Endometrium (tissue), 2 donors: ENCODE results near the gene ZNF284.

Source experiments
- FAIRE-seq: peaks from 2 replicates; lab custom pipeline; 2012; peaks lifted over from hg19 to GRCh38; lab: Jason Lieb, UNC
- donor health status: control.
- donor health status: control.

ZNF284 gene

DNA sequence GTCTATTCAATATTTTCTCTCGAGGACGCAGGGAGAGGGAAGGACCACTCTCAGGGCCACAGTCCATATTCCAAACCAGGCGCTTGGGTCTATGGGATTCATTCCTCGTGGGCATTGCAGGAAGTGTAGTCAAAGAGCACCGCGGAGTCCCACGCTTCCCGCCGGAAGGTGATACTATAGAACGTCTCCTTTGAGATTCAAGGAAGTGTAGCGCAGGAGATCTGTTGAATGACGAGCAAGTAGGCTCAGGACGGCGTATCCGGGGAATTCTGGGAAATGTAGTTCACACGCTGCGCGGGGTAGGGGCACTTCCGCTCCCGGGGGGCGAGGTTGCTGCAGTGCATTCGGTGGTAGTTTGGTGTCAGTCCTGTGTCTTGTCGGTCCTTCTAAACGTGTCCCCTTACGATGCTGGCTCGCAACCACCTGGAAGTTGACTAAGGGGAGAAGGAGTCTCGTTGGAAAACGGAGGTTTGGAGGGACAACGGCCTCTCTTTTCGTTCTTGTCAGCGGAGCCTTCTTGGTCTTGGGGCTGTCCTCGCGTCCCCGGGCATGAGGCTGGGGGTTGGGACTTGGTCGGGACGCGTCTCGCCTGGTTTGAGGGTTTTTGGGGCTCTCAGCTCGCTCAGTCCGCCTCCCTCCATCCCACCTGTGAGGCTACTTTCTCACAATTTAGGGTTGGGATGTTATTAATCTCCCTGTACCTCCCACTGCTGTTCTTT lies at the start of gene ZNF284:
Gene ZNF284 (plus strand): TSS at position 336 of the 719 bp plus-strand sequence. CDS start 4,231 bp downstream, outside the sequence.
- FAIRE-seq: peak; percentile 55

DNA sequence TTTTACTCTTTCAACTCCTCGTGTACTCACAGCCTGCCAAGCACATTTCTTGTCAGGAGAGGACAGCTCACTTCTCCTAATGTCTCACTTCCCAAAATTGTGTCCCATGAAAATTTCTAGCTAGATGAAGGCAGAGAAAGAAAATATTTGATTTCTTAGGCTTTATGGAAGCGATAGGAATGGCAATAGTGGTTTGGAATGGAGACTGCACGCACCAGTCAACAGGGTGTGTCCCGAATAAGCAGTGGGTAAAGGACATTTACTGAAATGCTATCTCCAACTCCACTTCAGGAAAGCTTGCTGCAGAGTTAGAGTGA lies 47.1 kb upstream of the ZNF284 start:
- FAIRE-seq: no peak

DNA sequence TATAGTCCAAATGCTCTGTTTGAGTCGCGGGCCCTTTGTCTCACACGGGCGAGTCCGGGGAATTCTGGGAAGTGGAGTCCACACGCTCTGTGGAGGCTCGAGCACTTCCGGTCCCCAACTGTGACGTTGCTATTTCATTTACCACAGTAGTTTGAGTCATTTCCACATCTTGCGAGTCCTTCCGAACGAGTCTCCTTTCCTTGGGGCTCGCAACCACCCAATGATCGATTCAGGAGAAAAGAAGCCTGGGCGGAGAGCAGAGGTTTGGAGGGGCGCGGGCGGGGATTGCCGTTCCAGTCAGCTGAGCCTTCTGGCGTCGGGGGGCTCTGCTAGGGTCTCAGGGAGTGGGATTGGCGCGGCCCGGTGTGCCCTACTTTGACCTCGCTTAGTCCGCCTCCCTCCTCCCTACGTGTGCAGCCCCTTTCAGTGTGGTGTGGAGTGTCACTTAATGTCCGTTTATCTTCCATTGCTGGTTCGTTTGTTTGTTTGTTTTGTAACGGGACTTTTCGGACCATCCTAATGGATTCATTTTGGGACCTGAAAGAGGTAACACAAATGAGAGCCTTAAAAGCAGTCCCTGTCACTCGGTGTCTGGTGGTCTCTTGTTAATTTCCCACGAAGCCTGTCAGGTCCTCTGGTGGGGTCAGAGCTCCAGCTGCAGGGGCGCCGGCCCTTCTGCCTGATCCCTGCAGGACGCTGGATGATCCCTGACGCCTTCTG lies 46.6 kb upstream of the ZNF284 start, which contains the start of gene ZNF222:
Gene ZNF222 (plus strand): TSS at position 163 of the 720 bp plus-strand sequence. CDS start 58 bp downstream, at position 221.
- FAIRE-seq: peak; percentile 63

GRCh38 chr19:44026622-44027021 lies 45.3 kb upstream of the ZNF284 start:
- no peak for FAIRE-seq

DNA sequence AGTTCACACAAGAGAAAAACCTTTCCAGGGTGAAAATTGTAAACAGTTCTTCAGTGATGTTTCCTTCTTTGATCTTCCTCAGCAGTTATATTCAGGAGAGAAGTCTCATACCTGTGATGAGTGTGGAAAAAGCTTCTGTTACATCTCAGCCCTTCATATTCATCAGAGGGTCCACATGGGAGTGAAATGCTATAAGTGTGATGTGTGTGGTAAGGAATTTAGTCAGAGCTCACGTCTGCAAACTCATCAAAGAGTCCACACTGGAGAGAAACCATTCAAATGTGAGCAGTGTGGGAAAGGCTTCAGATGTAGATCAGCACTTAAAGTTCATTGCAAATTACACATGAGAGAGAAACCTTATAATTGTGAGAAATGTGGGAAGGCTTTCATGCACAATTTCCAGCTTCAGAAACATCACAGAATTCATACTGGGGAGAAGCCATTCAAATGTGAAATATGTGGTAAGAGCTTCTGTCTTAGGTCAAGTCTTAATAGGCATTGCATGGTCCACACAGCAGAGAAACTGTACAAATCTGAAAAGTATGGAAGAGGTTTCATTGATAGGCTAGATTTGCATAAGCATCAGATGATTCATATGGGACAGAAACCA lies 39.9 kb upstream of the ZNF284 start:
- no peak for FAIRE-seq

- FAIRE-seq: no peak
These were observed 29.8 kb upstream of the ZNF284 start for GRCh38 chr19:44042147-44042546.

DNA sequence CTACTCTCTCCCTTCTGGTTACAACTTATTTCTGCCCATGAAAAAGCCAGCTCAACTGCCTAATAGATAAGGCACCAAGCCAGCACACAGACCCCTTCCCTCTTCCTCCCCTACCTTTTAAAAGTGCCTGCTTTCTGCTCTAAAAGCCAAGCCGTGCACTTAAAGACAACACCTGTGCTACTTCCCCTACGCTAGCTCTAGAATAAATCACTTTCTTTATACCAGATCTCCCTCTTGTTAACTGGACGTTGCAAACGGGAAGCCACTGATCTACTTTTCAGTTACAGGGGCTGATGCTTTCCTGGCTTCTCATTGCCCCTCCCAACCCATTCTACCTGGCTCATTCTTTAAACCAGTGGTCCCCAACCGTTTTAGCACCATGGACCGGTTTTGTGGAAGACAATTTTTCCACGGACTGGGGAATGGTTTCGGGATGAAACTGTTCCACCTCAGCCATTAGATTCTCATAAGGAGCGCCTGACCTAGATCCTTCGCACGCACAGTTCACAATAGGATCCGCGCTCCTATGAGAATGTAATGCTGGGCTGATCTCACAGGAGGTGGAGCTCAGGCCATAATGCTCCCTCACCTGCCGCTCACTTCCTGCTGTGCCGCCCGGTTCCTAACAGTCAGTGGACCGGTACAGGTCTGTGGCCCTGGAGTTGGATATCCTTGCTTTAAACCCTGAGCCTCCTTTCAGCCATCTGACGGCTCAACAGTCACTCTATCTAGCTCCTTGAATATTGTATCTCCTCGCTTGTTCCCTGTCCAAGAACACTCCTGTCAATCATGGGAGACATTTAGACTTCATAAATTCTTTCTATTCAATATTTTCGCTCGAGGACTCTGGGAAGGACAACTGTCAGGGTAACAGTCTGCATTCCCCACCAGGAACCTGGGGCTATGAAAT lies 21.0 kb upstream of the ZNF284 start:
- FAIRE-seq: no peak

- peak; percentile 95 for FAIRE-seq
These were observed 20.1 kb upstream of the ZNF284 start, which contains the start of gene ZNF223 for GRCh38 chr19:44051650-44052402. ZNF223 (plus strand) TSS chr19:44052036; CDS start chr19:44055177, 3,141 bp downstream.

DNA sequence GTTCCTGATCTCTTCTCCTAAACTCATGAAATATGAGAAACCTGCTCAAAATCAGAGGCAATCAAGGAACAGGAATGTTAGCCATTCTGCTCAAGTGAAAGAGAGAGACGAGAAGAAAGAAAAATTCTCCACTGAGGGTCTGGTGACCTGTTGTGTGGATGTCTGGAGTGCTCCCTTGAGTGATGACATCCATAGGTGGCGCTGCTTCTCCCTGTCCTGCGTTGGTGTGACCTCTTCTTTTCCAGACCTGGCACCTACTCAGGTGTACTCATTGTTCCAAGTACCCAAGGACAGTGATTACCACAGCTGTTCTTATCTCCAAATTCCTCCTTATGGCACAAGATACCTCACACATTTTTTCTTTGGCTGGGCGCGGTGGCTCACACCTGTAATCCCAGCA lies 16.1 kb upstream of the ZNF284 start:
- FAIRE-seq: no peak

GRCh38 chr19:44059229-44059628 lies 12.7 kb upstream of the ZNF284 start:
- no peak for FAIRE-seq

GRCh38 chr19:44061038-44061437 lies 10.9 kb upstream of the ZNF284 start:
- no peak for FAIRE-seq

- FAIRE-seq: no peak
These were observed 5.7 kb upstream of the ZNF284 start for GRCh38 chr19:44066305-44066704.

DNA sequence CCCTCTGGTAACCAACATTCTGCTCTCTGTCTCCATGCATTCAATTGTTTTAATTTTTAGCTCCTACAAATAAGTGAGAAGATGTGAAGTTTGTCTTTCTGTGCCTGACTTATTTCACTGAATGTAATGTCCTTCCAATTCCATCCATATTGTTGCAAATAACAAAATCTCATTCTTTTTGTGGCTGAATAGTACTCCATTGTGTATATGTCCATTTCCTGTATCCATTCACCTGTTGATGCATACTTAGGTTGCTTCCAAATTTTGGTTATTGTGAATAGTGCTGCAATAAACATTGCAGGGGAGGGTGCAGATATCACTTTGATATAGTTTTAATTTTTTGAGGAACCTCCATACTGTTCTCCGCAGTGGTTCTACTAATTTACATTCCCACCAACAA lies 2.5 kb upstream of the ZNF284 start:
- FAIRE-seq: no peak

DNA sequence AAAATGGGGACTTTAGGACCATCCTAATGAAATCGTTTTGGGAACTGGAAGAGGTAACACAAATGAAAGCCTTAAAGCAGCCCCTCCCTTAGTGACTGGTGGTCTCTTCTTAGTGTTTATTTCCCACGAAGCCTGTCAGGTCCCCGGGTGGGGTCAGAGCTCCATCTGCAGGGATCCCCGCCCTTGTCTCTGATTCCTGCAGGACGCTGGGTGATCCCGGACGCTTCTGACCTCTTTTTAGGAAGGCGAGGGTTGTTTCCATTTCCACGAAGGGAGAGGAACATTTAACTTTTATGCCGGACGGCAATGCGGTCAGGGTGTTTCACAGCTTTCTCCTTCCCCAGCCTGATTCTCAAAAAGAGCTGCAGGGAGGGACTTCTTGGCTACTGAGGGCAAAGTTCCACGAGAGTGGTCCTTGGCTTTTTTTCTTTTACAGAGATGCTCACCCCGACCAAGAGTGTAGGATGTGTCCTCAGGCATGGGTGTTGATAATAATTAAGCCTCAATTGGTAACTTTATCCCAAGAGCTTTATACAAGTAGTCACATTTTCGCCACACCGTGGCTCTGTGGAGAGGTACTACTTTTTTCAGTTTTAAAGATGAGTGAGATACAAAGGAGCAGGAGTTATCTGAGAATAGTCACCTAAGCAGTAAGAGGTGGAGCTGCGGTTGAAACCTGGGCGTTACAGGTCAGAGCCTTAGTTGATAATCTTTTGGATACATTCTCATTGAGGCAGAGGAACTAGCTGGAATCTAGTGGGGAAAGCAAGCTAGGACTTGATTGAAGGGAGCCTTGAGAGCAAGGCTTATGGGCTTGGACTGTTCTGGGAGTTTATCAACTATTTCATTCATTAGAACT lies 813 bp downstream of the ZNF284 start:
- FAIRE-seq: no peak

- FAIRE-seq: no peak
These were observed 4.4 kb downstream of the ZNF284 start for GRCh38 chr19:44076325-44076724.

- FAIRE-seq: no peak
These were observed 20.1 kb downstream of the ZNF284 start for GRCh38 chr19:44092108-44092507.

GRCh38 chr19:44093931-44094765 lies 22.2 kb downstream of the ZNF284 start, which contains the start of gene ZNF224:
ZNF224 (plus strand) TSS chr19:44094361; CDS start chr19:44097874, 3,513 bp downstream.
- peak; percentile 95 for FAIRE-seq

- FAIRE-seq: no peak
These were observed 35.8 kb downstream of the ZNF284 start for GRCh38 chr19:44107751-44108150.

- no peak for FAIRE-seq
These were observed 37.5 kb downstream of the ZNF284 start for GRCh38 chr19:44109458-44109857.
